HFFc6 (cell line): ENCODE results near the gene CLEC17A. TPM values are rescaled to one million over a fixed set of nuclear protein-coding genes. Genes with fewer than 3 reads are reported as not detected.
A peak's percentile ranks its signal among the peaks of the same experiment; 100 is the strongest.

Experiments
- DNase-seq: peaks from one replicate; pipeline ENCODE4 v3.0.0-alpha.2; 2018
- H3K27ac Mint-ChIP-seq: 2 replicates; pipeline ENCODE4 v1.8.0; 2020; ENCODE audit warnings: mild to moderate bottlenecking, mixed read lengths
- H3K27me3 Mint-ChIP-seq: 2 replicates; pipeline ENCODE4 v1.8.0; 2021; ENCODE audit warnings: mild to moderate bottlenecking, moderate library complexity, mixed read lengths; ENCODE audit not compliant: insufficient read depth
- H3K36me3 Mint-ChIP-seq: 2 replicates; pipeline ENCODE4 v1.8.0; 2021; ENCODE audit warnings: low read depth, mixed read lengths
- H3K4me1 Mint-ChIP-seq: 2 replicates; pipeline ENCODE4 v1.8.0; 2020; ENCODE audit warnings: low read depth, mixed read lengths
- H3K4me3 Mint-ChIP-seq: 2 replicates; pipeline ENCODE4 v1.8.0; 2020; ENCODE audit warnings: mild to moderate bottlenecking, moderate library complexity, mixed read lengths
- H3K9me3 Mint-ChIP-seq: 2 replicates; pipeline ENCODE4 v1.8.0; 2020; ENCODE audit warnings: mild to moderate bottlenecking, mixed read lengths
- CTCF ChIP-seq: fragments of 200-600 bp; sonication (generic); IDR thresholded peaks from 2 replicates; pipeline ENCODE4 v1.5.0; 2021; ENCODE audit warnings: antibody characterized with exemption, mild to moderate bottlenecking
- total RNA-seq, 6 experiments: library from RNA; stranded (reverse); fragmentation: NEBNext Ultra II Directional; extraction: Animal tissue kit (Norgen Biotek cat#: 25700); gene quantifications; 2 replicates in 1 of 6; 3 replicates in 5 of 6; pipeline ENCODE4 v1.2.3, GENCODE V29; 2021

The CLEC17A gene
- total RNA-seq, 6 experiments from 2014 or later = not detected

GRCh38 chr19:14542711-14543328, 40.1 kb upstream of the CLEC17A start:
- Mint-ChIP-seq H3K4me3 (no peak overlapping the region), H3K27ac (no peak overlapping the region; the same call in 1 of the 2 replicates), H3K27me3 (peaks cover 1% of the 10 kb centered on the region; the same call in 1 of the 2 replicates), H3K36me3 (no peaks in the 10 kb centered on the region), H3K4me1 (peaks cover 7% of the 10 kb centered on the region), H3K9me3 (no peaks in the 10 kb centered on the region)
- peak; percentile 32 for DNase-seq
- TF ChIP-seq CTCF = no peak

GRCh38 chr19:14544047-14544446, 38.8 kb upstream of the CLEC17A start:
- Mint-ChIP-seq H3K9me3 (no peaks in the 10 kb centered on the region), H3K27me3 (peaks cover 1% of the 10 kb centered on the region; the same call in 1 of the 2 replicates), H3K4me1 (peaks cover 7% of the 10 kb centered on the region), H3K4me3 (no peak overlapping the region), H3K36me3 (no peaks in the 10 kb centered on the region), H3K27ac (no peak overlapping the region)
- TF ChIP-seq CTCF = no peak
- DNase-seq = no peak

GRCh38 chr19:14544977-14545715, 37.7 kb upstream of the CLEC17A start:
- H3K4me3 Mint-ChIP-seq = no peak overlapping the region
- peaks cover 1% of the 10 kb centered on the region; the same call in 1 of the 2 replicates for H3K27me3 Mint-ChIP-seq
- no peak for TF ChIP-seq CTCF
- H3K27ac Mint-ChIP-seq = peak overlapping the region; percentile 36; the same call in 1 of the 2 replicates
- peaks cover 4% of the 10 kb centered on the region; the same call in 1 of the 2 replicates for H3K36me3 Mint-ChIP-seq
- DNase-seq = no peak
- no peaks in the 10 kb centered on the region for H3K9me3 Mint-ChIP-seq
- H3K4me1 Mint-ChIP-seq = peaks cover 7% of the 10 kb centered on the region

- TF ChIP-seq CTCF = no peak
Observed at GRCh38 chr19:14545716-14546082, 37.2 kb upstream of the CLEC17A start.

GRCh38 chr19:14550201-14550754, 32.6 kb upstream of the CLEC17A start:
- no peaks in the 10 kb centered on the region for H3K4me1 Mint-ChIP-seq
- no peaks in the 10 kb centered on the region for H3K9me3 Mint-ChIP-seq
- no peak for TF ChIP-seq CTCF
- no peak overlapping the region for H3K4me3 Mint-ChIP-seq
- H3K36me3 Mint-ChIP-seq = peaks cover 4% of the 10 kb centered on the region; the same call in 1 of the 2 replicates
- DNase-seq = no peak
- H3K27me3 Mint-ChIP-seq = no peaks in the 10 kb centered on the region
- no peak overlapping the region for H3K27ac Mint-ChIP-seq

More at GRCh38 chr19:14545716-14546082, 37.2 kb upstream of the CLEC17A start:
- Mint-ChIP-seq H3K4me1 (peaks cover 7% of the 10 kb centered on the region), H3K27me3 (peaks cover 1% of the 10 kb centered on the region; the same call in 1 of the 2 replicates), H3K9me3 (no peaks in the 10 kb centered on the region), H3K27ac (no peak overlapping the region), H3K4me3 (no peak overlapping the region), H3K36me3 (peaks cover 4% of the 10 kb centered on the region; the same call in 1 of the 2 replicates)
- DNase-seq = no peak
